Ovary (tissue), 3 donors: Measurements from ENCODE around the gene PKP3.

Experiments used
- CTCF ChIP-seq, 3 donors: fragments of 450-650 bp in 2 of 3; fragments of 200-600 bp in 1 of 3; IDR thresholded peaks; one replicate each; pipeline versions ENCODE4 v1.5.1 to v1.8.0; 2016 to 2022; ENCODE audit warnings: antibody characterized with exemption in 3 of 3, mild to moderate bottlenecking in 1 of 3
- POLR2A ChIP-seq: fragments of 450-650 bp; IDR thresholded peaks from one replicate; pipeline ENCODE4 v1.6.1; 2017; ENCODE audit warnings: antibody characterized with exemption, mild to moderate bottlenecking, moderate library complexity
- donor health status: DM: no; HTN: no; CAD: no.

- TF ChIP-seq CTCF (IDR thresholded peaks at IDR 0.05) = no peak
- TF ChIP-seq POLR2A = no peak
These were observed 10.6 kb upstream of the PKP3 start for GRCh38 chr11:383431-383830.
